Measurements from ENCODE around the gene WDR59. TPM values are rescaled to one million over a fixed set of nuclear protein-coding genes. Genes with fewer than 3 reads are reported as not detected.
"Not testable (repeated sequence)": the region's sequence is repeated elsewhere in the genome, so short reads cannot be mapped to it uniquely, and the experiment has no call there.

The WDR59 gene
- total RNA-seq, 1 donor from 2014 or later, result 19.8 TPM

- peak; percentile 94 for DNase-seq (ENCODE audit: low read depth)
Measured at GRCh38 chr16:75011634-75012307, 26.8 kb upstream of the WDR59 start.

GRCh38 chr16:75010427-75010826 is 25.5 kb upstream of the WDR59 start:
- DNase-seq (ENCODE audit: low read depth), result no peak

- DNase-seq (ENCODE audit: low read depth), result no peak
Measured at GRCh38 chr16:75007443-75007842, 22.5 kb upstream of the WDR59 start.

- no peak for DNase-seq (ENCODE audit: low read depth)
Measured at GRCh38 chr16:75005697-75006096, 20.8 kb upstream of the WDR59 start.

- DNase-seq (ENCODE audit: low read depth), result no peak
Measured at GRCh38 chr16:75004460-75004859, 19.5 kb upstream of the WDR59 start.

GRCh38 chr16:75003931-75004330 is 19.0 kb upstream of the WDR59 start:
- no peak for DNase-seq (ENCODE audit: low read depth)

GRCh38 chr16:75002474-75002873 is 17.6 kb upstream of the WDR59 start:
- DNase-seq (ENCODE audit: low read depth), result no peak

GRCh38 chr16:75000481-75001081 is 15.7 kb upstream of the WDR59 start:
- peak; percentile 29 for DNase-seq (ENCODE audit: low read depth)

- DNase-seq (ENCODE audit: low read depth), result no peak
Measured at GRCh38 chr16:74999609-75000480, 14.9 kb upstream of the WDR59 start.

- no peak for DNase-seq (ENCODE audit: low read depth)
Measured at GRCh38 chr16:74999219-74999608, 14.3 kb upstream of the WDR59 start.

GRCh38 chr16:74998481-74999218 is 13.7 kb upstream of the WDR59 start, which contains the start of gene ZNRF1:
ZNRF1 (plus strand) TSS chr16:74999024; CDS start chr16:74999672, 648 bp downstream.
- peak; percentile 63 for DNase-seq (ENCODE audit: low read depth)

GRCh38 chr16:74997042-74997491 is 12.1 kb upstream of the WDR59 start:
- DNase-seq (ENCODE audit: low read depth), result no peak

- DNase-seq (ENCODE audit: low read depth), result no peak
Measured at GRCh38 chr16:74995986-74996385, 11.1 kb upstream of the WDR59 start.

- peak; percentile 62 for DNase-seq (ENCODE audit: low read depth)
Measured at GRCh38 chr16:74991593-74992403, 6.9 kb upstream of the WDR59 start.

- DNase-seq (ENCODE audit: low read depth), result no peak
Measured at GRCh38 chr16:74991268-74991592, 6.3 kb upstream of the WDR59 start.

- no peak for DNase-seq (ENCODE audit: low read depth)
Measured at GRCh38 chr16:74990832-74991231, 5.9 kb upstream of the WDR59 start.

GRCh38 chr16:74989864-74990263 is 4.9 kb upstream of the WDR59 start:
- DNase-seq (ENCODE audit: low read depth), result not testable (repeated sequence)

- no peak for DNase-seq (ENCODE audit: low read depth)
Measured at GRCh38 chr16:74987027-74987681, 2.2 kb upstream of the WDR59 start.

GRCh38 chr16:74984194-74984528 is 762 bp downstream of the WDR59 start:
- DNase-seq (ENCODE audit: low read depth), result no peak

GRCh38 chr16:74982256-74982655 is 2.7 kb downstream of the WDR59 start:
- peak; percentile 49 for DNase-seq (ENCODE audit: low read depth)

GRCh38 chr16:74975591-74975990 is 9.3 kb downstream of the WDR59 start:
- no peak for DNase-seq (ENCODE audit: low read depth)

Data from renal cortical epithelial cell (primary cell).